HG02852 (cell line): ENCODE data around the gene ZMIZ1.

ENCODE experiments used
- ATAC-seq: cut with Tn5 transposase; IDR thresholded peaks from one replicate; pipeline ENCODE4 v1.9.1; 2021; ENCODE audit warnings: mild to moderate bottlenecking, moderate library complexity; ENCODE audit not compliant: unreplicated experiment

The ZMIZ1 gene

GRCh38 chr10:79050896-79051555 is 17.7 kb upstream of the ZMIZ1 start:
- no peak for ATAC-seq

- no peak for ATAC-seq
Observed at GRCh38 chr10:79051766-79052165, 17.0 kb upstream of the ZMIZ1 start.

DNA sequence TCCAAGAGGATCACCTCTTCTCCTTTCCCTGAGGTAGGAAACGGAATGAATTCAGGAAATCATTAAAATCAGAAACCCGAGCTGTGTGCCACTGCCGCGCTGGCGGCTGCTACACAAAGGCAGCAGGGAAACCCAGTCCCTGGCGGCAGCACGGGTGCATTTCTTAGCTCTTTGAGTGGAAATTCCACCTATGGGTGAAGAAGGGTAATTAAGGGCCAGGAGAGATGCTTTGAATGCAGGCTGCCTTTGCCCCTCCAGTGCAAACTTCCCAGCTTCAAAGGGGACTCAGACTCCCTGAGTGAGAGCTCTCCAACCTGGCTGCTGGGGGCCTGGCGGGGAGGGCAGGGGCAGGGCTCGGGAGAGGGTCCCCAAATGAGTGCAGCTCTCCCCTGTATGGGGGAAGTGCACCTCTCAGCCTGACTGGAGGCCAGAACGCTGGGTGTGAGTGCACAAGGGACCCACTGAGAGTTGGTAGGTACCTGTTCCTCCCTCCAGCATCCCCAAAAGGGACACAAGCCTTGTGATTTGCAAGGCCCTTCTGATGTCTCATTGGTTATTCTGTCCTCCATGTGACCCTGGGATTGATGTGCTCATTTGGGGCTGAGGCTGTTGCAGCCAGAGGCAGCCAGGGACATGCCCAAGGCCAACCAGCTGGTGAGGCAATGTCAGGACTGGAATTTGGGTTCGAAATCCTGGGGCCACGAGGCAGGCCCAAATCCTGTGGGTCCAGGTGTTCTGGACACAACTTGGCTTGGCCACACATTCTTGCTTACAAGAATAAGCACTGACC is 16.3 kb upstream of the ZMIZ1 start:
- no peak for ATAC-seq

- ATAC-seq = no peak
Observed at GRCh38 chr10:79053081-79053434, 15.7 kb upstream of the ZMIZ1 start.

- no peak for ATAC-seq
Observed at GRCh38 chr10:79053481-79054202, 15.1 kb upstream of the ZMIZ1 start.

- no peak for ATAC-seq
Observed at GRCh38 chr10:79054203-79055099, 14.3 kb upstream of the ZMIZ1 start.

GRCh38 chr10:79055100-79055782 is 13.5 kb upstream of the ZMIZ1 start:
- ATAC-seq = no peak

DNA sequence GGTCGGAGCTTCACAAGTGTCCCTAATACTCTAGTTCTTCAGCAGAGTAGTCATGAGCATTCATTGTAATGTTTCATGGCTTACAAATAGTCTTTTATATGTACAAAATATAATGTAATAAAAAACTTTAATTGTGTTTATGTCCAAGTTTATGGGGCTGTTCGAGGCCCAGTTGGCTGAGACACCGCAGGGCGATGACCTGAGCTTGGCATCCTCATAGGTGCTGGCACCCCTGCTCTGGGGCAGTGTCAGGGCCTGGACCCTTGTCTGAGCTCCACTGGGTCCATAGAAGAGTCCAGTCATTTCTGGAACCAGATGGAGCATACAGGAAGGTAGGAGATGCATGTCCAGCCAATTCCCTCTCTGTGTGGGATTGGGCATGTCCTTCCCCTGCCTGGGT is 12.9 kb upstream of the ZMIZ1 start:
- no peak for ATAC-seq

GRCh38 chr10:79056361-79056735 is 12.4 kb upstream of the ZMIZ1 start:
- no peak for ATAC-seq

DNA sequence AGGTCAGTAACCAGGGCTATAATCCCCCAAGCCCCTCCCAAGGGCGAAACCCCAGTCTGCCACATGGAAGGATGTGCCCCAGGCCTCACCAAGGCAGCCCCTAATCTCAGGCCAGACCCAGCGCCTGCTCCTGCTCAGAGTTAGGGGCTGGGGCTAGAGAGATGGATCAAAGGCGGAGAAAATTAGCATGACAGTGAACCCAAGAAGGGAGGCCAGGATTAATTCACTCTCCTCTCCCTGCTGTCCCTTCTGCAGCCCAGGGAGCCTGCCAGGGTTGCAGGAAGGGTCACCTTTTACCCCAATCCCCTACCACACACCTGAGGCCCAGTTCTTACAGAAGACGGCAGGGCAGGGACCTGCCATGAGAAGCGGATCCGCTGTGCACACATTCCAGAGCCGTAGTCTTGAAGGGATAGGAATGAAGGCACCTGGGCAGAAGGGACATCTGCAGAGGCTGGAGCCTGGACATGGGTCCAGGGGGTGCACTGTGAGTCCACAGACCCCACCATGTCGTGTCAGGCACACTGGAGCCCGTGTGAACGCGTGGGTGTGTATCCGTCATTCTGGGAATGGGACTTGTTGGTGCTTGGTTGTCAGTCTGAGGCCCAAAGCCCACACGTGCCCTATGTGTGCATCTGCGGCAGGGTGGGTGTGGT is 11.9 kb upstream of the ZMIZ1 start:
- ATAC-seq = no peak

DNA sequence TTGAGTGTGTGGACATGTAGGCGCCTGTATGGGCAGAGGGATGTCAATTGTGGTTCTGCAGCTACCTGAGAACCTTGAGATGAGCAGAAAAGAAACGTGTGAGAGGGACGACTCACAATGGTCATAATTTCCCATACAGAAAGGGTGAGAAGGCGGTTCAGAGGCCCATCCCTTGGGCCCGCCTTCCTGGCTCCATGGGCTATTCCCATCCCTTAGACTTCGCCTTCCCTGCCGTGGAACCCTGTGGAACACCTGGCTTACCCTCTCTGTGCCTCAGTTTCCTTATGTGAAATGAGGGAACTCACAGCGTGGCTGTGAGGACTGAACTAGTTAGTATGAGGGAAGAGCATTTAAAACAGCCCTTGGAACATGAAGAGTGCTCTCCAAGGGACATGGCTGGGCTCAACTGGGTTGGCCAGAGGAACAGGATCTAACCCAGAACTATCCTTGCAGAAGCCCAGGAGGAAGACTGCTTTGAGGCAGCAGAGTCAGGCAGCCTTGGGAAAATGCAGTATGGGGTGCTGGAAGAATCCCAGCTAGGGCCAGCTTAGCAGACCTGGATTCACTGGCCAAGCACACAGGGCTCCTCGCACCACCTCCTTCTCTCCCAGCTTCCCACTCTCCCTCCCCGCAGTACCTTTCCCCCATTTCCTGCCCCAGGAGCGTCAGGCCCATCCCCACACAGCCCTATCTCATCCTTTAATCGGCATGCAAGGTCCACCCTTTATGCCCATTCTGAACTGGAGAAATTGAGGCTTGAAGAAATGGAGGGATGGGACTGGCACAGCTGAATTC is 11.1 kb upstream of the ZMIZ1 start:
- no peak for ATAC-seq

GRCh38 chr10:79058899-79059841 is 9.6 kb upstream of the ZMIZ1 start:
- no peak for ATAC-seq

GRCh38 chr10:79059859-79060379 is 8.8 kb upstream of the ZMIZ1 start:
- ATAC-seq = no peak

DNA sequence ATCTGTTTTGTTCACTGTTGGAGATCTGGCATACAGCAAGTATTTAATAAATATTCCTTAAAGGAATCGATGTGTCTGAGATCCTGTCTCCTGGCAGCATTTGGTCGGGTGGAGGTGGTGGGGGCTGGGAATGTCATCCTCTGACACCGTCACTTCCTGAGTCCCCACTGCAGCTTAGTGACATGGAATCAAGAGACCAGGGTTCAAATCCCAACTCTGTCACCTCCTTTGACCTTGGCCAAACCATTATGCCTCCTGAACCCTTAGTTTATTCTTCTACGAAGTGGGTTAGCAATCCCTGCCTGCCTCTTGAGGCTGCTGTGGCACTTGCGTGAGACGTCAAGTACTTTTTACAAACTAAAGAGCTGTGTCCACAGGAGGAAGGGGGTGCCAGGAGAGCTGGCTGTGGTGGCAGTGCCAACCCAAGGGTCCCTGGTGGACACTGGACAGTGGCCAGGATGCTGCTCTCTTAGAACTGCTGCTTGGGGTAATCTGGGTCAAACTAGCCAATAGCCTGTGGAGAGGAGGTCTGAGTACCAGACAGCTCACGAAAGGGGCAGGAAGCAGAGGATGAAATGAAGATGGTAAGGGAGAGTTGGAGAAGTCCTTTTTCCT is 8.0 kb upstream of the ZMIZ1 start:
- no peak for ATAC-seq

DNA sequence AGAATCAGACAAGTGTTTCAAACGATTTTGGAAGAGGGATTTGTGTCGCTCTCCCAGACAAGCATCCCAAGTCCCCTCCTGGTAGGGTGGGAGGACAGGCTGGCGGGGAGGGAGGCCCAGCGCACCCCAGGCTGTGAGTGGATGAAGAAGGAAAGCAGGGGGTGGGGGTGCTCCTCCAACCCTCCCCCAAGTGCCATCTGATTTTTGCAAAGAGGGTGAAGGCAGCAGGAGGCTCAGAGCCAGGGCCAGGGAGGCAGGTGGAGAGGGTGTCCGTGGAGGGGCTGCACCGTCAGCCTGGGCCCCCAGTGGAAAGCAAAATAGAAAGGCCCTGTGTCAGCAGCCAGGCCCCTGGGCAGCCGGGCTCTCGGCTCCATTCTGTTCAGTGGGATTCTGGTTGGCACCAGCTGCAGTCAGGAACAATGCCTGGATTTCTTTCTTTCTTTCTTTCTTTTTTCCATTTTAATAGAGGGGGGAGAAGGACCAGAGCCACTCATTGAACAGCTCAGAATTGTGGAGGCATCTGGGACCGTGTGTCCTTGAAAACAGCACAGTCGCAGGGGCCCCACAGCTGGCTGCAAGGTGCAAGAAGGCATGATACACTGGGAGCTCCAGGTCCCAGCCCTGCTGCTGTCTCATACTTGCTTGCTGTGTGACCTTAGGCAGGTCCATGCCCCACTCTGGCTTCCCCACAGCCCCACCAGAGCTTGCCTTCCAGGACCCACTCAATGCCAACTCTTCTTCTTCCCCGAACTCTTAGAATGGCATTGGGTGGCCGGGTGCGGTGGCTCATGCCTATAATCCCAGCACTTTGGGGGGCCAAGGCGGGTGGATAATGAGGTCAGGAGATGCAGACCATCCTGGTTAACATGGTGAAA is 7.1 kb upstream of the ZMIZ1 start:
- no peak for ATAC-seq

DNA sequence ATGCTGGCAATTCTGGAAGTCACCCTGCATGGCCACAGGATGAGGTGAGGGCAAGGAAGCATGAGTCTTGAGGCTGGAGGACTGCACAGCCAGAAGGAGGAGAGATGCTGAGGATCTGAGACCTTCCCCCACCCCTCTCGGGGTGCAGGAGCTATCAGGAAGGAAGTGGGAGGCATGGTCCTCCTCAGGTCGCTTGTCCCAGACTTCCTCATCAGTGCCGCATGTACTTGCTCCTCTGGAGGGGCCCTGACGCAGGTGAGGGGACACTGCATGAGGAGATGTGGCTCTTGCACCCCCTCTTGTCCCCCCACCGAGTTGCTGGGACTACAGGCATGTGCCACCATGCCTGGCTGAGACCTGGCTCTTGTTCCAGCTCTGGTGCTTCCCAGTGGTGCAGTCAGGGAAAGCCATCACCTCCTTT is 5.7 kb upstream of the ZMIZ1 start:
- ATAC-seq = no peak
